Astrocyte (in vitro differentiated cells and primary cell): ENCODE data around the gene LDLRAD4. TPM values are rescaled to one million over a fixed set of nuclear protein-coding genes. Genes with fewer than 3 reads are reported as not detected.
"Not testable (repeated sequence)": the region's sequence is repeated elsewhere in the genome, so short reads cannot be mapped to it uniquely, and the experiment has no call there.

Source experiments
- DNase-seq: peaks from one replicate; pipeline ENCODE4 v3.0.0-alpha.2; 2010; ENCODE audit warnings: low read depth
- FAIRE-seq: peaks from 2 replicates; lab custom pipeline; 2011; peaks lifted over from hg19 to GRCh38; lab: Jason Lieb, UNC
- H2AFZ ChIP-seq: 2 replicates; pipeline ENCODE4 v1.6.0; 2012; ENCODE audit warnings: low read depth, low read length, inconsistent platforms
- H3K27ac ChIP-seq: 2 replicates; pipeline ENCODE4 v1.5.1; 2011; ENCODE audit warnings: low read depth, low read length, inconsistent platforms
- H3K27me3 ChIP-seq: 2 replicates; pipeline ENCODE4 v1.6.0; 2011; ENCODE audit warnings: low read length, inconsistent platforms; ENCODE audit not compliant: insufficient read depth
- H3K36me3 ChIP-seq: 2 replicates; pipeline ENCODE4 v1.5.1; 2011; ENCODE audit warnings: low read length, inconsistent platforms; ENCODE audit not compliant: insufficient read depth
- H3K4me1 ChIP-seq: 2 replicates; pipeline ENCODE4 v1.5.1; 2011; ENCODE audit warnings: low read length, inconsistent platforms; ENCODE audit not compliant: insufficient read depth
- H3K4me2 ChIP-seq: 2 replicates; pipeline ENCODE4 v1.6.0; 2012; ENCODE audit warnings: low read length, inconsistent platforms
- H3K4me3 ChIP-seq: 2 replicates; pipeline ENCODE4 v1.5.1; 2011; ENCODE audit warnings: low read depth, mild to moderate bottlenecking, low read length, inconsistent platforms; ENCODE audit not compliant: insufficient read depth
- H3K79me2 ChIP-seq: 2 replicates; pipeline ENCODE4 v1.6.0; 2012; ENCODE audit warnings: mild to moderate bottlenecking, low read length, inconsistent platforms; ENCODE audit not compliant: insufficient read depth
- H3K9ac ChIP-seq: 2 replicates; pipeline ENCODE4 v1.6.0; 2012; ENCODE audit warnings: mild to moderate bottlenecking, low read length, inconsistent platforms
- H3K9me3 ChIP-seq: 2 replicates; pipeline ENCODE4 v1.5.1; 2012; ENCODE audit warnings: low read depth, mild to moderate bottlenecking, low read length, inconsistent platforms; ENCODE audit not compliant: insufficient read depth
- H4K20me1 ChIP-seq: 2 replicates; pipeline ENCODE4 v1.6.0; 2012; ENCODE audit warnings: low read length, inconsistent platforms; ENCODE audit not compliant: insufficient read depth
- H3K27ac Mint-ChIP-seq: one replicate; pipeline ENCODE4 v1.8.0; 2021; ENCODE audit warnings: mild to moderate bottlenecking, mixed read lengths; ENCODE audit not compliant: unreplicated experiment
- H3K27me3 Mint-ChIP-seq: one replicate; pipeline ENCODE4 v1.8.0; 2021; ENCODE audit warnings: low read depth, mixed read lengths; ENCODE audit not compliant: unreplicated experiment
- H3K36me3 Mint-ChIP-seq: one replicate; pipeline ENCODE4 v1.8.0; 2021; ENCODE audit warnings: low read depth, mixed read lengths; ENCODE audit not compliant: unreplicated experiment
- H3K4me1 Mint-ChIP-seq: one replicate; pipeline ENCODE4 v1.8.0; 2021; ENCODE audit warnings: low read depth, mixed read lengths; ENCODE audit not compliant: unreplicated experiment
- H3K4me3 Mint-ChIP-seq: one replicate; pipeline ENCODE4 v1.8.0; 2021; ENCODE audit warnings: mild to moderate bottlenecking, moderate library complexity, mixed read lengths; ENCODE audit not compliant: unreplicated experiment
- H3K9me3 Mint-ChIP-seq: one replicate; pipeline ENCODE4 v1.8.0; 2021; ENCODE audit warnings: mild to moderate bottlenecking, mixed read lengths; ENCODE audit not compliant: unreplicated experiment
- EZH2 ChIP-seq: IDR thresholded peaks from 2 replicates; pipeline ENCODE4 v1.6.1; 2012; ENCODE audit warnings: mild to moderate bottlenecking, low read length, inconsistent platforms; ENCODE audit not compliant: insufficient read depth
- total RNA-seq: library from RNA; stranded (reverse); gene quantifications from 2 replicates; pipeline ENCODE4 v1.2.1, GENCODE V29; 2021
- TF ChIP-seq, protein P1 (sequence below): IDR thresholded peaks from 2 replicates; pipeline ENCODE4 v1.5.1; 2011; ENCODE audit warnings: low read depth, mild to moderate bottlenecking, inconsistent platforms, low read length, moderate library complexity; ENCODE audit not compliant: insufficient read depth

Gene LDLRAD4
- total RNA-seq, 1 donor from 2014 or later: 26.0 TPM

DNA sequence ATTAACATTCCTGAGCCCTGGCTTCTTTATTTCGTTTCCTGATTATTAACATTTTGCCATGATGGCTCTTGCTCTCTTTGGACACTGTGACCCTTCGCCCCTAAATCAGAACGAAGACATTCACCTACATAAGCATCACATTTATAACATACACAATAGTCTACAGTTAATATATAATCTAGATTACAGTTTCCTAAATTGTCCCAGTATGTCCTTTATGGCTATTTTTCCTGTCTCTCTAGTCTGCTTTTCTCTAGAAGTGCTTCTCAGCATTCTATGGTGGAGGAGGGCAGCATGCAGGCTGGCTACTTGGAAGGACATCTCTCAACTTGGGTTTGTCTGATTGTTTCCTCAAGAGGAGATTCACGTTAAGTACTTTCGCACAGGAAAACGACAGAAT, 457.9 kb downstream of the LDLRAD4 start:
- Mint-ChIP-seq H3K9me3 (peaks cover 7% of the 10 kb centered on the region), H3K4me1 (peaks cover 1% of the 10 kb centered on the region), H3K4me3 (no peak overlapping the region), H3K27ac (peak overlapping the region; percentile 10), H3K27me3 (no peaks in the 10 kb centered on the region), H3K36me3 (peaks cover 12% of the 10 kb centered on the region)
- TF ChIP-seq EZH2: no peak
- TF ChIP-seq, protein P1, sequence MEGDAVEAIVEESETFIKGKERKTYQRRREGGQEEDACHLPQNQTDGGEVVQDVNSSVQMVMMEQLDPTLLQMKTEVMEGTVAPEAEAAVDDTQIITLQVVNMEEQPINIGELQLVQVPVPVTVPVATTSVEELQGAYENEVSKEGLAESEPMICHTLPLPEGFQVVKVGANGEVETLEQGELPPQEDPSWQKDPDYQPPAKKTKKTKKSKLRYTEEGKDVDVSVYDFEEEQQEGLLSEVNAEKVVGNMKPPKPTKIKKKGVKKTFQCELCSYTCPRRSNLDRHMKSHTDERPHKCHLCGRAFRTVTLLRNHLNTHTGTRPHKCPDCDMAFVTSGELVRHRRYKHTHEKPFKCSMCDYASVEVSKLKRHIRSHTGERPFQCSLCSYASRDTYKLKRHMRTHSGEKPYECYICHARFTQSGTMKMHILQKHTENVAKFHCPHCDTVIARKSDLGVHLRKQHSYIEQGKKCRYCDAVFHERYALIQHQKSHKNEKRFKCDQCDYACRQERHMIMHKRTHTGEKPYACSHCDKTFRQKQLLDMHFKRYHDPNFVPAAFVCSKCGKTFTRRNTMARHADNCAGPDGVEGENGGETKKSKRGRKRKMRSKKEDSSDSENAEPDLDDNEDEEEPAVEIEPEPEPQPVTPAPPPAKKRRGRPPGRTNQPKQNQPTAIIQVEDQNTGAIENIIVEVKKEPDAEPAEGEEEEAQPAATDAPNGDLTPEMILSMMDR: no peak
- FAIRE-seq: no peak
- Histone ChIP-seq H3K9ac (no peak overlapping the region), H3K27ac (no peak overlapping the region), H3K4me2 (no peak overlapping the region), H3K36me3 (peaks cover 3% of the 10 kb centered on the region), H3K9me3 (no peaks in the 10 kb centered on the region), H3K4me1 (no peaks in the 10 kb centered on the region), H3K27me3 (no peaks in the 10 kb centered on the region), H3K4me3 (no peak overlapping the region), H3K79me2 (peaks cover 4% of the 10 kb centered on the region), H4K20me1 (no peaks in the 10 kb centered on the region), H2AFZ (no peak overlapping the region)
- DNase-seq: no peak

DNA sequence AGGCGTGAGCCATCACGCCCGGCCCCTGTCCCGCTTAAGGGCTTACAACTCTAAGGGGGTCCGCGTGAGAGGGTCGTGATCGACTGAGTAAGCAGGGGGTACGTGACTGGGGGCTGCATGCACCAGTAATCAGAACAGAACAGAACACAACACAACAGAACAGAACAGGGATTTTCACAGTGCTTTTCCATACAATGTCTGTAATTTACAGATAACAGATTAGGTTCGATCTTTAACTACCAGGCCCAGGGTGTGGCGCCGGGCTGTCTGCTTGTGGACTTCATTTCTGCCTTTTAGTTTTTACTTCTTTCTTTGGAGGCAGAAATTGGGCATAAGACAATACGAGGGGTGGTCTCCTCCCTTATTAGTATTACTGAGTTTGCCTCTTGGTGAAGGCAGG, 458.8 kb downstream of the LDLRAD4 start:
- H3K4me3 ChIP-seq, H3K36me3 Mint-ChIP-seq, H3K4me3 Mint-ChIP-seq, H3K27me3 Mint-ChIP-seq, H3K9ac ChIP-seq, DNase-seq, H2AFZ ChIP-seq, H4K20me1 ChIP-seq, H3K27ac ChIP-seq, H3K79me2 ChIP-seq, H3K4me1 Mint-ChIP-seq, H3K4me1 ChIP-seq, H3K36me3 ChIP-seq, H3K4me2 ChIP-seq, H3K9me3 ChIP-seq, FAIRE-seq, H3K27ac Mint-ChIP-seq, H3K9me3 Mint-ChIP-seq, H3K27me3 ChIP-seq: not testable (repeated sequence)

DNA sequence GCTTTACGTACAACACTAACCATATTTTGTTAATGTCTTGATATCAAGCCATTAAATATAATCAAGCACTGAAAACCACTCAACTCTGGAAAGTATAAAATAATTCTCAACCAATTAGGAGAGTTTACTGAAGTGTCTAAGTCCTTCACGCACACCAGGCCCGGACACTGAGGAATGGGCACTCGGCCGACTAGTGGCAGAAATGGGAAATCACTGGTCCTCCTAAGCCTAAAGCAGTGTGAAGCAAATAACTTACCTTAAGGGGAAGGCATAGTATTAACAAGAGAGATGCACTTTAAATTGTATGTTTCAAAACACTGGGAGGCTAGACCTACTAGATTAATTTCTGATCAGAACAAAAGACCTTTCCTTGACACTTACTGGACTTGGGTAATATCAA, 462.1 kb downstream of the LDLRAD4 start:
- Mint-ChIP-seq H3K27me3 (no peaks in the 10 kb centered on the region), H3K9me3 (peaks cover 2% of the 10 kb centered on the region), H3K27ac (no peak overlapping the region), H3K4me1 (peaks cover 2% of the 10 kb centered on the region), H3K36me3 (peaks cover 10% of the 10 kb centered on the region), H3K4me3 (no peak overlapping the region)
- H3K27me3 ChIP-seq: no peaks in the 10 kb centered on the region
- DNase-seq (no peak), FAIRE-seq (peak; percentile 54)
- H3K36me3 ChIP-seq: no peaks in the 10 kb centered on the region
- no peaks in the 10 kb centered on the region for H3K9me3 ChIP-seq
- H3K79me2 ChIP-seq: peaks cover 33% of the 10 kb centered on the region
- no peak overlapping the region for H3K9ac ChIP-seq
- H4K20me1 ChIP-seq: peaks cover 6% of the 10 kb centered on the region
- no peak overlapping the region for H3K4me3 ChIP-seq
- TF ChIP-seq, protein P1: peak; percentile 15
- TF ChIP-seq EZH2: no peak
- no peak overlapping the region for H3K4me2 ChIP-seq
- no peak overlapping the region for H2AFZ ChIP-seq
- no peaks in the 10 kb centered on the region for H3K4me1 ChIP-seq
- no peak overlapping the region for H3K27ac ChIP-seq
